HUES64 (cell line): ENCODE measurements around the gene C1R.

ENCODE experiments used
- H3K27ac ChIP-seq: 2 replicates; pipeline ENCODE4 v1.7.0; 2013; ENCODE audit warnings: low read depth, low read length, inconsistent platforms
- H3K27me3 ChIP-seq: 2 replicates; pipeline ENCODE4 v1.6.1; 2013; ENCODE audit warnings: mild to moderate bottlenecking, low read length; ENCODE audit not compliant: insufficient read depth
- H3K36me3 ChIP-seq: 2 replicates; pipeline ENCODE4 v1.6.1; 2013; ENCODE audit warnings: mild to moderate bottlenecking, low read length; ENCODE audit not compliant: insufficient read depth
- H3K4me1 ChIP-seq: 2 replicates; pipeline ENCODE4 v1.6.1; 2013; ENCODE audit warnings: mild to moderate bottlenecking, low read length, moderate library complexity; ENCODE audit not compliant: insufficient read depth
- H3K4me3 ChIP-seq: 2 replicates; pipeline ENCODE4 v1.5.1; 2013; ENCODE audit warnings: mild to moderate bottlenecking, low read length, moderate library complexity
- H3K9ac ChIP-seq: 2 replicates; pipeline ENCODE4 v1.6.1; 2013; ENCODE audit warnings: mild to moderate bottlenecking, low read depth, low read length
- H3K9me3 ChIP-seq: 2 replicates; pipeline ENCODE4 v1.6.1; 2013; ENCODE audit warnings: low read depth, low read length; ENCODE audit not compliant: insufficient read depth
- WGBS: fragments of 150-250, 120-280 bp; methylation state at CpG from one replicate; pipeline ENCODE4 v1.1.7; 2013; ENCODE audit warnings: missing lambda C conversion rate; 5-methylcytosine and 5-hydroxymethylcytosine counted together

C1R gene

GRCh38 chr12:7129287-7129871 lies 37.1 kb upstream of the C1R start:
- Histone ChIP-seq H3K9ac (peak overlapping the region; percentile 64), H3K36me3 (peaks cover 7% of the 10 kb centered on the region; the same call in 1 of the 2 replicates), H3K27ac (no peak overlapping the region), H3K4me3 (peak overlapping the region; percentile 80), H3K9me3 (no peaks in the 10 kb centered on the region), H3K4me1 (peaks cover 12% of the 10 kb centered on the region), H3K27me3 (peaks cover 13% of the 10 kb centered on the region)
- WGBS, result 11% methylated on average over 17 of the region's 19 CpGs

- Histone ChIP-seq H3K36me3 (peaks cover under 1% of the 10 kb centered on the region; the same call in 1 of the 2 replicates), H3K27ac (no peak within 1 kb of the TSS), H3K9ac (peak within 1 kb of the TSS; percentile 64), H3K27me3 (peaks cover 13% of the 10 kb centered on the region), H3K4me3 (peak within 1 kb of the TSS; percentile 80), H3K9me3 (no peaks in the 10 kb centered on the region), H3K4me1 (peaks cover 12% of the 10 kb centered on the region)
- WGBS, result 74% methylated on average over 6 of the region's 7 CpGs
Observed at GRCh38 chr12:7128681-7129286, 36.5 kb upstream of the C1R start, which contains the start of gene RBP5. TSS of gene RBP5 (minus strand) at chr12:7128889. CDS start at chr12:7128775, 114 bp downstream.

DNA sequence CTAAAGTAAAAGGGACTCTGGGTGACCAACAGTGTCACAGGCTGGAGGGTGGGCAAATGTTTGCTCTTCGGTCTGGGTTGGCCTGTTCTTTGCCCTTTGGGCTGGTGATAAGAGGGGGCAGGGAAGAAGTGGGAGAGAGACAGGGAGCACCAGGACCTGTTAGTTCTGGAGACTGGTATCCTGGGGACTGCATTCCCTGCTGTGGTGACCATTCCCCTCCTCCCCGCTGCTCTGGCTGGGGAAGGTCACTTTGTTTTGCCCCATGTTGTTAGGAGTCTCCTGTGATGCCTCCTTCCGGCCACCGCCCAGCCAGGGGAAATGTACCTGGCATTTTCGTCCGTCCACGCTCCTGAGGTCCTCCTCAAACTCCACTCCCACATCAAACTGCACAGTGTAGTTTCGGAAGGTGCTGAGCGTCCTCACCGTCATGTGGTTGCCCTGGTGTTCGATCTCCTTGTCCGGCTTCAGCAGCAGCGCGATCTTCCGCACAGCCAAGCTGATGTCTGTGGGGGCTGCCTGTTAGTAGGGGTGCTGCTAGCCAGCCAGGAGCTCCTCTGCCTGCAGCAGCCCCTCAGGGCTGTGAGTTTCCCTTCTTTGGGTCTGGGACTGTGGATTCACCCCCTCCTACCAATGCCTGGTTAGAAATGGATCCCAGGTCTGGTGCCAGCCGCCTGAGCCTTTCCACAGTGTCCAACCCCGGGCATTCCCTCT lies 35.8 kb upstream of the C1R start:
- no peak overlapping the region for H3K9ac ChIP-seq
- H3K4me1 ChIP-seq, result peaks cover 15% of the 10 kb centered on the region
- no peak overlapping the region for H3K27ac ChIP-seq
- no peaks in the 10 kb centered on the region for H3K9me3 ChIP-seq
- 88% methylated on average over 17 of the region's 17 CpGs for WGBS
- no peaks in the 10 kb centered on the region for H3K36me3 ChIP-seq
- H3K4me3 ChIP-seq, result no peak overlapping the region
- H3K27me3 ChIP-seq, result peaks cover 13% of the 10 kb centered on the region

GRCh38 chr12:7125632-7126227 lies 33.5 kb upstream of the C1R start:
- Histone ChIP-seq H3K9ac (no peak overlapping the region), H3K27ac (no peak overlapping the region), H3K4me1 (peaks cover 16% of the 10 kb centered on the region), H3K36me3 (no peaks in the 10 kb centered on the region), H3K27me3 (peaks cover 10% of the 10 kb centered on the region), H3K4me3 (no peak overlapping the region), H3K9me3 (no peaks in the 10 kb centered on the region)
- 83% methylated on average over 4 of the region's 4 CpGs for WGBS

GRCh38 chr12:7123806-7124522 lies 31.7 kb upstream of the C1R start:
- 92% methylated on average over 10 of the region's 11 CpGs for WGBS
- no peak overlapping the region for H3K4me3 ChIP-seq
- H3K27ac ChIP-seq, result no peak overlapping the region
- peaks cover 10% of the 10 kb centered on the region; the same call in 1 of the 2 replicates for H3K4me1 ChIP-seq
- peaks cover 2% of the 10 kb centered on the region for H3K27me3 ChIP-seq
- no peaks in the 10 kb centered on the region for H3K9me3 ChIP-seq
- no peak overlapping the region for H3K9ac ChIP-seq
- H3K36me3 ChIP-seq, result no peaks in the 10 kb centered on the region

GRCh38 chr12:7122811-7123769 lies 30.8 kb upstream of the C1R start:
- 88% methylated on average over 7 of the region's 7 CpGs for WGBS
- Histone ChIP-seq H3K27me3 (no peaks in the 10 kb centered on the region), H3K27ac (no peak overlapping the region), H3K36me3 (no peaks in the 10 kb centered on the region), H3K4me1 (peaks cover 4% of the 10 kb centered on the region; the same call in 1 of the 2 replicates), H3K9ac (no peak overlapping the region), H3K9me3 (no peaks in the 10 kb centered on the region), H3K4me3 (no peak overlapping the region)

- Histone ChIP-seq H3K9ac (no peak overlapping the region), H3K27ac (no peak overlapping the region), H3K27me3 (no peaks in the 10 kb centered on the region), H3K36me3 (no peaks in the 10 kb centered on the region), H3K4me1 (peaks cover 4% of the 10 kb centered on the region; the same call in 1 of the 2 replicates), H3K9me3 (no peaks in the 10 kb centered on the region), H3K4me3 (no peak overlapping the region)
- 95% methylated on average over 5 of the region's 5 CpGs for WGBS
Observed at GRCh38 chr12:7121324-7121723, 29.1 kb upstream of the C1R start.

GRCh38 chr12:7120166-7120565 lies 27.9 kb upstream of the C1R start:
- Histone ChIP-seq H3K4me1 (peaks cover 4% of the 10 kb centered on the region; the same call in 1 of the 2 replicates), H3K27ac (no peak overlapping the region), H3K9ac (no peak overlapping the region), H3K9me3 (no peaks in the 10 kb centered on the region), H3K36me3 (no peaks in the 10 kb centered on the region), H3K27me3 (no peaks in the 10 kb centered on the region), H3K4me3 (no peak overlapping the region)
- WGBS, result 86% methylated on average over 5 of the region's 5 CpGs

- Histone ChIP-seq H3K9me3 (no peaks in the 10 kb centered on the region), H3K36me3 (no peaks in the 10 kb centered on the region), H3K4me3 (no peak overlapping the region), H3K4me1 (peaks cover 4% of the 10 kb centered on the region; the same call in 1 of the 2 replicates), H3K9ac (no peak overlapping the region), H3K27ac (no peak overlapping the region), H3K27me3 (no peaks in the 10 kb centered on the region)
- 74% methylated on average over 3 of the region's 3 CpGs for WGBS
Observed at GRCh38 chr12:7118881-7119280, 26.6 kb upstream of the C1R start.

DNA sequence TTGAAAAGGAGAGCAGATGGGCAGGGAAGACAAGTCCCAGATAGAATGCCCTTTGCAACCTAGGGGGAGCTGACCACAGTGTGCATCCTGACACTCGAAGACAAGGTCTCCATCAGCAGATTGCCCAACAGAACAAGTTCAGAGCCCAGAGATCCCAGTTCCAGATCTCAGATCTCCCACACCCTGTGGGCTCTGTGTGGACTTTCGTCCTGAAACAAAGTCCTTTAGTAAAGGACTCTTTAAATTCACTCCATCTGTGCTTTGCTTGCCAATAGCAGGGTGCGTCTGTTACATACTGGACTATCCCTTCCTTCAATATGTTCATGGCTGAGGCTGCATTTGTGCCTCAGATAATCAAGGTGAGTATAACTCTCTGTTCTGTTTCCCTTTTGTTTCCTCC lies 25.4 kb upstream of the C1R start:
- H3K4me3 ChIP-seq, result no peak overlapping the region
- no peak overlapping the region for H3K9ac ChIP-seq
- H3K27ac ChIP-seq, result no peak overlapping the region
- peaks cover 3% of the 10 kb centered on the region; the same call in 1 of the 2 replicates for H3K4me1 ChIP-seq
- 91% methylated on average over 3 of the region's 3 CpGs for WGBS
- H3K27me3 ChIP-seq, result no peaks in the 10 kb centered on the region
- H3K36me3 ChIP-seq, result no peaks in the 10 kb centered on the region
- H3K9me3 ChIP-seq, result no peaks in the 10 kb centered on the region
